Suprapubic skin (tissue), 4 donors: ENCODE measurements around the gene PITHD1.

Experiments
- CTCF ChIP-seq, 2 donors: fragments of 200-600 bp in 1 of 2; fragments of 450-650 bp in 1 of 2; sonication (generic) in 1 of 2; IDR thresholded peaks; one replicate each; pipeline ENCODE4 v1.5.1; 2016 to 2019; ENCODE audit warnings: antibody characterized with exemption in 2 of 2, mild to moderate bottlenecking in 1 of 2, moderate library complexity in 1 of 2
- EP300 ChIP-seq: sonication (generic); formaldehyde crosslinking; IDR thresholded peaks from one replicate; pipeline ENCODE4 v1.6.1; 2017; ENCODE audit warnings: antibody characterized with exemption
- POLR2A ChIP-seq, 2 donors: fragments of 450-650 bp; IDR thresholded peaks; one replicate each; pipeline ENCODE4 v1.6.1; 2017; ENCODE audit warnings: antibody characterized with exemption in 2 of 2, mild to moderate bottlenecking in 2 of 2, moderate library complexity in 2 of 2
- POLR2AphosphoS5 ChIP-seq, 3 donors: sonication (generic); formaldehyde crosslinking; IDR thresholded peaks; one replicate each; pipeline ENCODE4 v1.6.1; 2017; ENCODE audit warnings: antibody characterized with exemption in 3 of 3

DNA sequence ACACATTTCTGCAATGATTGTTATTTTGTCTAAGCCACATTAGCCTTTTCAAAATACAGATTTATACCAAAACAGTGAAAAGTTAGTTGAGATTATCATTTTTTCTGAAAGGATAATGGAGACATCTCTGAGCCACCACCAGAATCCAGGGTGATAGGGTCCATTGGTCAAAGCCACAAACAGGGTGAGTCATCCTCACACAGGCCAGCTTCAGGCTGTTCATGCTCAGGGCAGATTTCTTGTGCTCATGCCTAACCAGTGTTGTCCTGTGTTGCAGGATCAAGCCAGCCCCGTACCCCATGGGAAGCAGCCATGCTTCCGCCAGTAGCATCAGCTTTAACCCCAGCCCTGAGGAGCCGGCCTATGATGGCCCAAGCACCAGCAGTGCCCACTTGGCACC, 21.5 kb upstream of the PITHD1 start:
- TF ChIP-seq CTCF (IDR thresholded peaks at IDR 0.05) (no peak), POLR2AphosphoS5 (IDR thresholded peaks at IDR 0.05) (no peak), POLR2A (IDR thresholded peaks at IDR 0.05) (no peak), EP300 (no peak)
